Activated T-cell treated with anti-CD3 and anti-CD28 coated beads for 4 hours (primary cell): Measurements from ENCODE around the gene PLAAT4.
"Not testable (repeated sequence)": the region's sequence is repeated elsewhere in the genome, so short reads cannot be mapped to it uniquely, and the experiment has no call there.

ENCODE experiments used
- DNase-seq: peaks from one replicate; pipeline ENCODE4 v3.0.0-alpha.2; 2020

Gene PLAAT4

DNA sequence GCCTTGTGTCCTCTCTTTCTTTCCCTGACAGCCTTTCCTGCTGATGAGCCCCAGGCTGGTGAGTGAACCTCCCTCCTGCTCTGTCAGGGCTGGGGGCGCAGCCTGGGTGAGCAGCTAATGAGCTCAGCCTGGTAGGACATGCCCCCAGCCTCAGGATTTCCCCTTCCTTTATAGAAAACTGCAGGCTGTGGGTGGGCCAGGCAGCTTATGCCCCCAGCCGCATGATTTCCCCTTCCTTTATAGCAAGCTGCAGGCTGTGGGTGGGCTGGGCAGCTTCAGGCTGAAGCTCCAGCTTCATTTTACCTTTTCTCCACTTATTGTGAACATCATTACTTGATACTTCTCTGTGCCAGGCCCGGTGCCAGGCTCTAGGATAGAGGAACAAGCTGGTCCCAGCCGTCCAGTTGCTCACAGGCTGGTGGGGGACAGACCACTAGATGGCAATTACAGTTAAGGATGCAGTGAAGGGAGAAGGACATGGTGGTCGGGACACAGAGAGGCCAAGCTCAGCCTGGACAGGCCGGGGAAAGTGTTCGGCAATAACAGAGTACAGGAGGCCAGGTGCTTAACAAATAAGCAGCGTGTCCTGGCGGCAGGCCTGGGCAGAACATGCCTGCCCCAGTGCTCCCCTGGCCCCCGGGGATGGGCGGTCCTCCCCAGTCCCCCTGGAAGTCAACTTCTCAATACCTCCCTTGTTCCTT is 25.4 kb upstream of the PLAAT4 start:
- no peak for DNase-seq

DNA sequence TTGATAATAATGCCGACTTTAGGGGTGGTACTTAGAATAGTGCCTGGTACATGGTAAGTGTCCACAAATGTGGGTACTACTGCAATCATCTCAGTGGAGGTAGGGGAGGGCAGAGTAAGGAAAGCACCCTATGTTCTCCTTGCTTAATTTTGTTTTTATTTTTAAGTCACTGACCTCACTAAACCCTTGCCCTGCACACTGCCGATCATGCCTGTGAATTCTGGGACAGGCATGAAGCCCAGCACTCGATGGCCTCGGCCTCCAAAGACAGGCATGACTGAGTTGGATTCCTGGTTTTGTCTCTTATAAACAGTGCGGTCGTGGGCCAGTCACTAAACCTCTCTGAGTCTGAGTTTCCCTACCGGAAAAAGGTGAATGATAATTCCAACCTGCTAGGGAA is 23.8 kb upstream of the PLAAT4 start:
- DNase-seq = no peak

DNA sequence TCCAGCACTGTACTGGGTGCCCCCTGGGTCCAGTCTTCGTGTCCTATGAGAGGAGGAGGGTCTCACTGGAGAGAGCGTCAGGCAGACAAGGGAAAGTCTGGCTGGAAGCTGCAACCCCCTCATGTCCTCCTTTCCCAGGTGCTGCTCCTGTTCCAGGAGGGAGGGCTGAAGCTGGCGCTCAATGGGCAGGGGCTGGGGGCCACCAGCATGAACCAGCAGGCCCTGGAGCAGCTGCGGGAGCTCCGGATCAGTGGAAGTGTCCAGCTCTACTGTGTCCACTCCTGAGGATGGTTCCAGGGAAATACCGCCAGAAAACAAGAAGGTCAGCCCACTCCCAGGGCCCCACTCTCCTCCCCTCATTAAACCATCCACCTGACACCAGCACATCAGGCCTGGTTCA is 20.5 kb upstream of the PLAAT4 start:
- no peak for DNase-seq

DNA sequence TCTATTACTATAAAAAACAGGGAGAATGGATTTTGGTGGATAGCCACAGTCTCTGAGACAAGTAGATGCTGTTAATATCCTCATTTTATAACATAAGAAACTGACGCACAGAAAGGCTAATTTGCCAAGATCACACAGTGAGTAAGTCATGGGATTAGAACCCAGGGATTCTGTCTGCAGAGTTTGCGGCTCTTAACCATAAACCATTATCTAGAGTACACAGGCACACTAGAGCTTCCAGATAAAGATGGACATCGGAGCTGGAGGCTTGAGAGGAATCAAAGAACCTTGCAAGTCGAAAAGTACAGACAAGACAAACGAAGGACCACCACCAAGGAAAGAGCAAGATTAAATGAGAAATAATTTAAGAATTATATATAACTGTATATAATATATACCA is 19.5 kb upstream of the PLAAT4 start:
- DNase-seq = no peak

DNA sequence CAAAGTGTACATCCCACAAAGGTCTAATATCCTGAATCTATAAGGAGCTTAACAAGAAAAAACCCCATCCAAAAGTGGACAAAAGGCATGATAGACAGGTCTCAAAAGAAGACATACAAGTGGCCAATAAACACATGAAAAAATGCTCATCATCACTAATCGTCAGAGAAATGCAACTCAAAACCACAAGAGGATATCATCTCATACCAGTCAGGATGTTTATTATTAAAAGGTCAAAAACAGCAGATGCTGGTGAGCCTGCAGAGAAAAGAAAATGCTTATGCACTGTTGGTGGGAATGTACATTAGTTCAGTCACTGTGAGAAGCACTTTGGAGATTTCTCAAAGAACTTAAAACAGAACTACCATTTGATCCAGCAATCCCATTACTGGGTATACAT is 18.1 kb upstream of the PLAAT4 start:
- DNase-seq = no peak

DNA sequence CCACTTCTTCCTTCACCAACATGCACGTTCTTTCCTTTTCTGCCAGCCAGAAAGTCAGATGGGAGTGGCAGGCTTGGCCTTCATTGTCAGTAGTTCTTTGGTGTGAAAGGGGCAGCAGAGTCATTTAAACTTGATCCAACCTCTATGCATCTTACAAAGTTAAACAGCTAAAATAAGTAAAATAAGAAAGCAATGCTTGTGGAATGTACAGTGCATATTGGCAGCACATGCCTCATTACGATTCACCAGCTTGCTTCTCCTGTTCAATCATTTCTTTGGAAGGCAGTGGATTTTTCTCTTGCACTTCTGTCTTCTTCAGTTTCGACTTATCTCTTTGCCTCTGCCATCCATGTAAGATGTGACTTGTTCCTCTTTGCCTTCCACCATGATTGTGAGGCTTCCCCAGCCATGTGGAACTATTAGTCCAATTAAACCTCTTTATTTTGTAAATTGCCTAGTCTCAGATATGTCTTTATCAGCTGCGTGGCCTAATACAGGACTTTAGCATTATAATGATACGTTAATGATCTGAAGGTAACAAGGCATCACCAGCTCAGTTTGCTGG is 15.9 kb upstream of the PLAAT4 start:
- no peak for DNase-seq

DNA sequence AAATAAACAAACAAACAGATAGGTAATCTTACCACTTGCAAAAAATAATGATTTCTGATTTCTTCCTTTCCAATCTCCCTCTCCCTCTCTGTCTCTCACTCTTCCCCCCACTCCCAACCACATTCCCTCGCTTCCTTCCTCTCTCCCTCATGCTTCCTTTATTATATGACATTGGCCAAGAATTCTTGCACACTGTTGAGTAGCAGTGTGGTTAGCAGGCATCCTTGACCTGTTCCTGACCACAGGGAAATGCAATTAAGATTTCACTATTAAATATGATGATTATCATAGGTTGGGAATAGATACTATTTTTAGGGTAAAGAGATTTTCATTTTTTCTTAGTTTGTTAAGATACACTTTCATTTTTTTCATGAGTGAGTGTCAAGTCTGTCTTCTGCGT is 14.7 kb upstream of the PLAAT4 start:
- DNase-seq = no peak

DNA sequence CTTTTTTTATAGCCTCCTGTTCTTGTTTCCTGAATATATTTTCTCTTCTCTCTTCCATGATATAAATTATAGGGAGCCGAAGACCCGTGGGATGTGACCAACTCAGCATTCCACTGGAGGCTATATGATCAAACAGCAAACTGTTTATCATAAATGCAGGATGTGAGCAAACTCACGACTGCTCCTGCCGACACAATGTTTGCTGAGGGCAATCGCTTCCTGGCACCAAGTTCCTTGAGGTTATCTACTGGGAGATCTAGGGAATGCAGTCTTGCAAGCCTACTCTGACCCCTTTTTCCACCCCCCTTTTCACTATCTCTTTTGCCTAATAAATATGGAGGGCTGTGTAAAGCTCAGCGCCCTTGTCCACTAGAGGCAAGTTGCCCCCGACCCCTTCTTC is 13.5 kb upstream of the PLAAT4 start:
- DNase-seq = no peak

DNA sequence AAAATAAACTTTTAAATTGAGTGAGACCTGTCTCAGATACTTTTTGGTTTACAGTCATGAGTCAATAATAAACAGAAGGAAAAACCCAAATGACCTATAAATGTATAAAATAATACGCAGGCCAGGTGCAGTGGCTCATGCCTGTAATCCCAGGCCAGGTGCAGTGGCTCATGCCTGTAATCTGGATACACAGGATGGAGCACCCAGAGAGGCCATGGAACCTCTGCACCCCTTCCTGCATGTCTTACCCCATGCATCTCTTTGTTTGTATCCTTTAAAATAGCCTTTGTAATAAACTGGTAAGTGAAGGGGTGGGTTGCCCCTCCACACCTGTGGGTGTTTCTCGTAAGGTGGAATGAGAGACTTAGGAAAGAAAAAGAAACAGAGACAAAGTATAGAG is 8.9 kb upstream of the PLAAT4 start:
- no peak for DNase-seq

DNA sequence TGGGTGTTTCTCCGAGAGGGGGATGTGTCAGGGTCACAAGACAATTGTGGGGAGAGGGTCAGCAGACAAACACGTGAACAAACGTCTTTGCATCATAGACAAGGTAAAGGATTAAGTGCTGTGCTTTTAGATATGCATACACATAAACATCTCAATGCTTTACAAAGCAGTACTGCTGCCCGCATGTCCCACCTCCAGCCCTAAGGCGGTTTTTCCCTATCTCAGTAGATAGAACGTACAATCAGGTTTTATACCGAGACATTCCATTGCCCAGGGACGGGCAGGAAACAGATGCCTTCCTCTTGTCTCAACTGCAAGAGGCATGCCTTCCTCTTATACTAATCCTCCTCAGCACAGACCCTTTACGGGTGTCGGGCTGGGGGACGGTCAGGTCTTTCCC is 8.5 kb upstream of the PLAAT4 start:
- DNase-seq = not testable (repeated sequence)

DNA sequence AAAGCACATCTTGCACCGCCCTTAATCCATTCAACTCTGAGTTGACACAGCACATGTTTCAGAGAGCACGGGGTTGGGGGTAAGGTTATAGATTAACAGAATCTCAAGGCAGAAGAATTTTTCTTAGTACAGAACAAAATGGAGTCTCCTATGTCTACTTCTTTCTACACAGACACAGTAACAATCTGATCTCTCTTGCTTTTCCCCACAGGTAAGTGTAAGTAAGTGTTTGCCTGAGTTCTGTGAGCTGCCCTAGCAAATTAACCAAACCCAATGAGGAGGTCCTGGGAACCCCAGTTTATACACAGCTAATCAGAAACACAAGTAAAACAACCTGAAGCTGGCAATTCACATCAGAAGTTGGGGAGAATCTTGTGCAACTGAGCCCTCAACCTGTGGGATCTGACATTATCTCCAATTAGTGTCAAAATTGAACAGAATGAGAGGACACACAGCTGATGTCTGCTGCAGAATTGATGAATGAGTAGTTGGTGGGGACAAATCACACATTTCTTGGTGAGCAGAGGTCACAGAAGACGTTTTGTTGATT is 7.8 kb upstream of the PLAAT4 start:
- not testable (repeated sequence) for DNase-seq

DNA sequence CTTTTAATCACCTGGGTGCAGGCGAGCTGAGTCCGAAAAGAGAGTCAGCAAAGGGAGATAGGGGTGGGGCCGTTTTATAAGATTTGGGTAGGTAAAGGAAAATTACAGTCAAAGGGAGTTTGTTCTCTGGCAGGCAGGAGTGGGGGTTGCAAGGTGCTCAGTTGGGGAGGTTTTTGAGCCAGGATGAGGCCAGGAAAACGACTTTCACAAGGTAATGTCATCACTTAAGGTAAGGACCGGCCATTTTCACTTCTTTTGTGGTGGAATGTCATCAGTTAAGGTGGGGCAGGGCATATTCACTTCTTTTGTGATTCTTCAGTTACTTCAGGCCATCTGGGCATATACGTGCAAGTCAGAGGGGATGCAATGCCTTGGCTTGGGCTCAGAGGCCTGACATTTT is 7.2 kb upstream of the PLAAT4 start:
- not testable (repeated sequence) for DNase-seq

DNA sequence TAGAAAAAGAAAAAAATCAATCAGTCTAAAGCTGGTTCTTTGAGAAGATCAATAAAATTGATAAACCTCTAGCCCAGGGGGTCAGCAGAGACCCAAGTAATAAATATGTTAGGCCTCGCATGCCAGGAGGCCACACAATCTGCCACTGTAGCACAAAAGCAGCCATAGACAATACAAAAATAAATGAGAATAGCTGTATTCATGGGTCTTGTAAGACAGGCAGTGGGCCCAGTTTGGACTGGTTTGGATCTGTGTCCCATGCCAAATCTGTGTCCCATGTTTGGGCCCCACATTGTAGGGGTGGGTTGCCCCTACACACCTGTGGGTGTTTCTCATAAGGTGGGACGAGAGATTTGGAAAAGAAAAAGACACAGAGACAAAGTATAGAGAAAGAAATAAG is 6.6 kb upstream of the PLAAT4 start:
- no peak for DNase-seq

DNA sequence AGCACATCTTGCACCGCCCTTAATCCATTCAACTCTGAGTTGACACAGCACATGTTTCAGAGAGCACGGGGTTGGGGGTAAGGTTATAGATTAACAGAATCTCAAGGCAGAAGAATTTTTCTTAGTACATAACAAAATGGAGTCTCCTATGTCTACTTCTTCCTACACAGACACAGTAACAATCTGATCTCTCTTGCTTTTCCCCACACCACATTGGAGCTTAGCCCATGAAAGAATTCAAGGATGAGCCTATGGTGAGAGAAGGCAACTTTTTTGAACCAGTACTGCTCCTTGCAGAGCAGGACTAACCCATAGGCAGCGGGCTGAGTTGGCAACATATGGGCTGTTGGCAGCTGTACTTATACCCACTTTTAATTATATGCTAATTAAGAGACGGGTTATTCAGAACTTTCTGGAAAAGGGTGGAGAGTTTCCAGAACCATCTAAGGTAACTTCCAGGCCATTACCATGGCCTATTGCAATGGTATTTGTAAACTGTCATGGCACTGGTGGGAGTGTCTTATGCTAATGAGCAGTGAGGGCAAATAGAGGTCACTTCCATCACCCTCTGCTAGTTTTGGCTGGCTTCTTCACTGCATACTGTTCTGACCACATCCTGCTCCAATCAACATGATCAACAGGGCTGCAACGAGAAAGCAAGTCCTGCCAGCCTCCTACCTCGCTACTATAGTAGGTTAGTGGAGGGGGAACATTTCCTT is 5.4 kb upstream of the PLAAT4 start:
- peak; percentile 29 for DNase-seq

DNA sequence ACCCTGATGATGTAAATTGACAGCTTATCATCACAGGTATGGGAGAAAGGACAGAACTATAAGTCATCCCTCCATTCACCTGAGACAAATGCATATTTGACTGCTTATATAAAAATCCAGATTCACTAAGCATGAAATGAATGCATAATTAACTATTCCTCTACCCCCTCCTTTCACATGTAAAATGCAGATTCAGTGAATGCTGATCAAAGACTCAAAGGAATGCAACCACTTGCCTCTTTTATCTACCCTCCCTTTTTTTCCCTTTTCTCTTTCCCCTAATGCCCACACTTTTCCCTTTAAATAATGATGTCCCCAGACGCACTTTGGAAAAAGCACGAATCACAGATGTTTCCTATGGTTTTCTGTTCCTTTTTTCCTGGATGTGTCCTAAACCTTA is 4.5 kb upstream of the PLAAT4 start:
- DNase-seq = no peak

DNA sequence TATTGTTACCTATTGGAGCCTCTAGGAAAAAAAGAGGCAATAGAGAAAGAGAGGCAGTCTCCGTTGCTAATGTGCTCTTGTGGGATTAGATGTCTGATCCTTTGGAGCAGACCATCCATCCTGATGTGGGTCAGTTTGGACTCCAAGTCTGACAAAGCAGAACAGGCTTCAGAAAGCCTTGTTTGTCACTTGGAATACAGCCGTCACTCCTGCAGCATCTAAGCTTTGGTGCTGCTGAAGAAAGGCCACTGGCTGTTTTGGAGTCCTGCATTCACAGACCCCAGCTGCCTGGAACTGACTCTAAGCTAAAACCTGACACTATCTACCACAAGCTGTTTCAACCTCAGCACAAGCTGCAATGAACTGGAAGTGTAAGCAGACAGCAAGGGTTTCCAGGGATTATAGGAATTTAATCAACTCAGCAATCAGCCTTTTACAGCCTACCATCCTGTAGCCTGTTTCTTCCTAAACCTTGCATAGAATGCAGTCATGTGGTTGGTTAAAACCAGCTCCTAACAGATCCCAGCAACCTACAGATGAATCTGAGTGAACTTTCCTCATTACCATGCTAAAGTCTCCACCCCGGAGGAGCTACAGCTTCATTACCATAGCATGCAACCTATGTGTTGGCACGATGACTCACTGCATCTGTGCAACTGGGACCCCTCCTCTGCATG is 3.7 kb upstream of the PLAAT4 start:
- DNase-seq = no peak

DNA sequence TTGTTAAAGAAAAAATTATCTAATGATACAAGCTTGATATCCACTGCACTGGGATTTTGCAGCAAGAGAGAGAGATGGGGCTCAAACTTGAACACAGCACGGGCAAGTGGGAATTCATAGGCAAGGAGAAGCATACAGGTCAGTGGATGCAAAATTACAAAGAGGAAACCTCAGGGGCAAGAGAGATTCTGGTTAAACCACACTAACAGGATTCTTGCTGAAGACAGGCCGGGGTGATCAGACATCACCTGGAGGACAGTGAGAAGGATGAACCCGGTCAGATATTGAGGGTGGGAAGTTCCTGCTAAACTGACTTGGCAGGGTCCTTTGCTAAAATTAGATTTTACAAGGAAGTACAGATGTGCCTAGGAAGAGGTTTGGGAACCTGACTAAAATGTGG is 2.5 kb upstream of the PLAAT4 start:
- DNase-seq = no peak

DNA sequence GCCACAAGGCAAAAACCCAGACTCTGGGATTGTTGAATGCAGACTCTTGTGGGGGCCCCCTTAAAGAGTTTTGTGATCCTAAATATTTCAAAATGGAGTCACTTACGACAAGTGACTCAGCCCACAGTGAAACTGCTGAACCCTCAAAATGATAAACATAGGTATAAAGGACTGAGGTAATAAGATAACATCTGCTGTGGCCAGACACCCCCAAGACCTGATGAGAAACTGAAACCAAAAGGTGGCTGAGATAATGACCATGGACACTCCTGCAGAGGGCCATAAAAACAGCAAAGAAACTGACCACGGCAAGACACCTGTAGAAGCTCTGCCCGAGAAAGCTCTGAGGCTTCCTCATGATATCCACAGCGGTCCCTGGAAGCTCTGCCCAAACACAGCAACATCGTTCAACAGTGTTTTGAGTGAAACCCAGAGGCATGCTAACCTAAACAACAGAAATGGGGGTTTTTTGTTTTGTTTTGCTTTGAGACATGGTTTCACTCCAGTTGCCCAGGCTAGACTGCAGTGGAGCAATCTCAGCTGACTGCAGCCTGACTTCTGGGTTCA is 1.6 kb upstream of the PLAAT4 start:
- no peak for DNase-seq

DNA sequence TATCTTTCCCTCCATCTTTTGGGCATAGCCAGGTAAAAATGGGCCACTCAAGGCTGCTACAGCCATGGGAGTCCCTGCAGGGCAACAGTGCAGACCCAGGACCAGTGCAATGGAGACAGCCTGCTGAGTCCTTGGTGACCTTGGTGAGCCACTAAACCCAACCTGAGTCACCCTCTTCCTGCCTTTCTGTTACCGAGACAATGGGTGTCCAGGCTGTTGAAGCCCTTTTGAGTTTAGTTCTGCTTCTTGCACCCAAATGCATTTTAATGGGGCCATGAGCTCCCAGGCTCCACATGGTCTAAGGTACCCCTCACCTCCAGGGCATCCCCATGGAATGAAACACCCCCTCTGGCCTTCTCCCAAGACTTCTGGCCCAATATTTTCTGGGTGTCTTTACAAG is 874 bp upstream of the PLAAT4 start:
- no peak for DNase-seq

DNA sequence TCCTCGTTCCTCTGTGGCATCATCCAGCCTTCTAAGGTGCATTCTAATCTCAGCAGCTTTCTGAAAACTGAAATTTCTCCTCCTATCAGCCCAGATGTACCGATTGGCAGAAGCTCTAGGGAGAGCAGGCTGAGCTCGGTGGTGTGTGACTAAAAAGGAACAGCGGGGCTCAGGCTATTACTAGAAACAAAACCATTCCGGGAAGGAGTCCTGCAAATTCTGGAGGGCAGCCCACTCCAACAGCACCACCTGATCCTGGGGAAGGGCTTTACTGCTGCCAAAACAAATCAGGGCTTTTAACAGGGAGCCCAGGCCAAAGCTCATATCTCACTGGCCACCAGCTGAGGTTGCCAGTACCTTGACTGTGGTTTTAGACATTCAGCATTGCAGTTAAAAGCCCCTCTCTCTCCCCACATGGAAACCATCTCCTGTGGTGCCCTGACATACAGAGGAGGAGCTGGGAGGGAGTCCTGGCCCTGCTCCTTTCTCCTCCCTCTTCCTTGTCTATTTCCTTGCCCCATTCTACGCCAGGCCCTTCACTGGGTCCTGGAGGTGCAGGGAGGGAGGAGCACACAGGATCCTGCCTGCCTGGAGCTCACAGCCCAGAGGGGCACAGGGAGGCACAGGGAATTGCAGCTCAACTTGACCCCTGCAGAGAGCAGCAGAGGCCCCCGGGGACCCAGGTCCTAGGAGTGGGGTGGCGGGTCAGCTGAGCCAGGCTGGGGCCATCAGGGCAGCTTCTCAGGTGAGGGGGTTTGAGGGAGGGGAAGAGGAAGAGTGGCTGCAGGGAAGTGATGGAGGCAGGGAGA is 889 bp downstream of the PLAAT4 start:
- DNase-seq = no peak

DNA sequence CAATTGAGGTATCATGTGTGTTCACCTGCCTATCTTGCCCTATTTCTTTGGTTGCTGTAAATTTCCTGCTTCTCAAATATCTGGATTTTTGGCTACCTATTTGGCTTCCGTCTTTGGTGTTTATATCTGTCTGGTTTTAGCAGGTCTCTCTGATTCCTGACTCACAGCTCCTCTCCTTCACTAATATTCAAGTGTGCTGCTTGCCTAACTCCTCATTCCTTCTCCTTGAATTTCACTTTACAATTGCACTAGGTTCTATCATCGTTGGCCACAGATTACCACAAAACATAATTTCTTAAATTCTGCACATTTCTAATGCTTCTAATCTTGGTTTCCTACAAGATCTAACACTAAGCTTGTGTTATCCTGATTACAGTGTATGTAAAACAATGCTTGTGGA is 5.9 kb downstream of the PLAAT4 start:
- not testable (repeated sequence) for DNase-seq

DNA sequence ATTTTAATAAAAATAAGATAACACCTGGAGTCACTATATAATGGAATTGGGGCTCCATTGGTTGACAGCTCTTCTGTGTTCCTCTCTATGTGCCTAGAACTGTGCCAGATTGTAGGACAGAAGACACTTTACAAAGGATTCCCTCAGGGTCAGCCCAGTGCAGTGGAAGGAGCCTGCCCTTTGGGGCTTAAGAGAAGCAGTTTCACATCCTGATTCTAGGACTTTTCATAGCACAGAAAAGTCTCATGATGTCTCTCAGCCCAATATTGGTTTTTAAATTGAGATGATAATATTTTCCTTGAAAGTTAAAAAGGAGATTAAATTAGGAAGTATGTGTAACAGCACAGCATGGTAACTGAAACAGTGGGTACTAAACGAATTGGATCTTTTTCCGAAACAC is 7.1 kb downstream of the PLAAT4 start:
- no peak for DNase-seq
